GM04503 (cell line): ENCODE measurements around the gene OSTN.
"Not testable (repeated sequence)": the region's sequence is repeated elsewhere in the genome, so short reads cannot be mapped to it uniquely, and the experiment has no call there.

Source experiments
- DNase-seq: peaks from one replicate; pipeline ENCODE4 v3.0.0-alpha.2; 2012; ENCODE audit warnings: low read depth

The OSTN gene

DNA sequence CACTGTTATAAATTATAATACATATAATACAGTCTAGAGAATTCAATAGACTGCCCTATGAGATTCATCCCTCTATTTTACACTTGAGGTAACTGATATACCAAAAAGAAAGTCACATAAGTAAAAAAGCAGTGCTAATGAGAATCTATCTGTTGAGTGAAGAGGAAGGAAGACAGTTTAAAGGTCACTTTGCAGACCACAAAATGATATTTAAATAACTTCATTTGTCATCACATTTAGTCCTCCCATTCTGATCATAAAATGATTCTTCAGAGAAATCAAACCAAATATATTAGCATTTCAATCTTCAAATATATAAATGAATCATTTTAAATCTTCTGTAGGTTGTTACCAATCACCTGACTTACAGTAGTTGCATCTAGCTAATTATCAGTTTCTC is 69.7 kb downstream of the OSTN start:
- DNase-seq: no peak

GRCh38 chr3:191269289-191270085 is 70.4 kb downstream of the OSTN start:
- DNase-seq: no peak

DNA sequence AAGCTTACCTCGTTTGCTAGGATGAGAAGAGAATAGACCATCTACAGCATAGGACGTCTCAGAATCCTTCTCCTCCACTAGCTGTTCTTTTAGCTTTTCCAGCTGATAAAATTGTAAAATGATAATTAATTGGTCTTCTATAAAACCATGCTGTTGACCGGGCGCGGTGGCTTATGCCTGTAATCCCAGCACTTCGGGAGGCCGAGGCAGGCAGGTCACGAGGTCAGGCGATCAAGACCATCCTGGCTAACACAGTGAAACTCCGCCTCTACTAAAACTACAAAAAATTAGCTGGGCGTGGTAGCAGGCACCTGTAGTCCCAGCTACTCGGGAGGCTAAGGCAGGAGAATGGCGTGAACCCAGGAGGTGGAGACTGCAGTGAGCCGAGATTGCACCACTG is 76.2 kb downstream of the OSTN start:
- DNase-seq: not testable (repeated sequence)

GRCh38 chr3:191275751-191276150 is 76.7 kb downstream of the OSTN start:
- no peak for DNase-seq

GRCh38 chr3:191280111-191280510 is 81.1 kb downstream of the OSTN start:
- no peak for DNase-seq

DNA sequence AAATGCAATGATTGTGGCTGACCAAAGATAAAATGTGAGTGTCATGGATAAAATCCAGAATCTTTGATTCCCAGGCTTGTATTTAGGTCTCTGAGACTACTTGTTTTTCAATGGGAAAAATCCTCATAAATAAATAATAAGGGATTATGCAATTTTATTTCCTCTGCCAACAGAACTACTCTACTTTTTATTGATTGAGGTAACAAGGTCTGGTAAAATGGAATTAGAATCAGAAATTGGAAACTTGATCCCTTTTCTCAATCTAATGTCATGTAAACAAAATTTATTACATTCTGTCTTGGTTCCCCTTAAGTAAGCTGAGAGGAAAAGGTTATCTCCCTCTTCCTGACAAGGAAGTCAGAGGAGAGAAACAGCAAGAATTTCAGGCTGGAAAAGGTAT is 81.8 kb downstream of the OSTN start:
- DNase-seq: no peak

DNA sequence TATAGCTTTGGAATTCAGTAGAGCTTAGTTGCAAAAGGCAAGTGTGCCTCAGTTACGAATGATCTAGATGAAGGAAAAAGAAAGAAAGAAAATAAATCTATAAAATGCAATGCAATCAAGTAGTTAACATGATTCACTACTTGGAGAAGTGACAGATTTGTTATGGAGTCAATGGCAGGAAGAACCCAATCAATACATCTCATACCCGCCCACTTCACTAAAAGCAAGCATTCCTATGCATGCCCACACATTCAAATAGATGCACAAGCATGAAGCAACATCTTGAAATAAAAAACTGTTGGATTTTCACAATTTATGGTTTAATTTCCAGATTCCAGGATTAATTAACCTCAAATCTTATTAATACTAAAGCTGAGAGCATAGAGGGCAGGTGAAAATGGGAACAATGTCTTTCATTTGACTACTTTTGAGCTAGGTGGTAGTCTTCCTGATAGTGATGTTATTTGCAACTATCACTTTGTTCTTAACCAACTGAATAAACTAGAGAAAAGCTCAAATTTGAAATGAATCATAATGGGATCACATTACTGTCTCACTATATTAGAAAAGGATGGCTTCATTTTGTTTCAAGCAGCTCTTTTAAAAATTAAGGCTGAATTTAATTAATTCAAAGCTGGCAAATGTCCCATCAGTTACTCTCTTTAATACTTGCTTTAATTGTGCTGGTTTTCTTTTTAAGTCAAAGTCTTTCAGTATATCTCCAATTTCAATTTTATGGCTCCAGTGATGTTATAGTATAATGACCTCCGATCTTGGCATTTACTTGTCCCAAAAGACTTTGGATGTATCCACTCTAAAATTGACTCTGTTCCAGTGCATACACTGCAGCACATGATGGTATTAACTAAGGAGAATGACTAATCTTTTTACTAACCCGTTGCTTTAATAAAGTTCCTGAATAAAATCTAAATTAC is 83.5 kb downstream of the OSTN start:
- DNase-seq: no peak

- DNase-seq: no peak
These were observed 84.4 kb downstream of the OSTN start for GRCh38 chr3:191283400-191283799.

- DNase-seq: peak; percentile 13
These were observed 91.4 kb downstream of the OSTN start for GRCh38 chr3:191290311-191291025.

DNA sequence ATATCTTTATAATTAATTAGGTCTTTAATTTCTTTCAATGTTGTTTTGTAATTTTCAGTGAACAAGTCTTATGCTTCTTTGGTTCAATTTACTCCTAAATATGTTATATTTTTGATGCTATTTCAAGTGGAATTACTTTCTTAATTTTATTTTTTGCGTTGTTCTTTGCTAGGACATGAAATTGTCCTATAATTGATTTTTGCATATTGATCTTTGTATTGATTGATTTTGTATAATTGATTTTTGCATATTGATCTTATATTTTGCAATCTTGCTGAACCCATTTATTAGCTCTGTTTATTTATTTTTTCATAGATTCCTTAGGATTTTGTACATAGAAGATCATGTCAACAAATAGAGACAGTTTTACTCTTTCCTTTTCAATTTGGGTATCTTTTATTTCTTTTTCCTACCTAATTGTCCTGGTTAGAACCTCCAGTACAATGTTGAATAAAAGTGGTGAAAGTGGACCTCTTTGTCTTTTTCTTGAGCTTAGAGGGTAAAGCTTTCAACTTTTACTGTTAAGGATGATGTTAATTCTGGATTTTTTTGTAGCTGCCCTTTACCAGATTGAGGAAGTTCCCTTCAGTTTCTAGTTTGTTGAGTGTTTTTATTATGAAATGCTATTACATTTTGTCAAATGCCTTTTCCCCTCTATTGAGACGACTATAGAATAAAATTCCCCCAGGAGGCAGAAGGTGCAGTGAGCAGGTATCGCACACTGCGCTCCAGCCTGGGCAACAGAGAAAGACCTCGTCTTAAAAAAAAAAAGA is 93.4 kb downstream of the OSTN start:
- no peak for DNase-seq

DNA sequence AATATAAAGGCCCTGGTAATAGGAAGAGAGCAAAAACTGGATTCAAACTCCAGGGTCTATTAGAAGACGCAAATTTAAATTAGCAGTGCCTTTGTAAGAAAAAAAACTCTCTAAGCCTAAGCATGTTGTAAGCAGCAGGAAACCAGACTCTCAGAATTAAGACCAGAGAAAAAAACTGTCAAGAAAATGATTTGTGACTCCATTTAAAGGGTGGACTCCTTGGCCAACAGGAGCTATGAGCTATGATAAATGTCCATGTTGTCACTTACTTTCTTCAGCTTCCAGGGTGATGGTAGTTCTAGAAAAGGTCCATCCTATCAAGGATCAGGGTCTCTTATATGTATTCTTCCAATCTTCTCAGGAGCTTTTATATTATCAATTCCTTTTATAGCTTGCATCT is 95.2 kb downstream of the OSTN start:
- no peak for DNase-seq

- no peak for DNase-seq
These were observed 97.0 kb downstream of the OSTN start for GRCh38 chr3:191296041-191296541.

- DNase-seq: no peak
These were observed 99.8 kb downstream of the OSTN start for GRCh38 chr3:191298846-191299245.

GRCh38 chr3:191300422-191300821 is 101.4 kb downstream of the OSTN start:
- no peak for DNase-seq

- no peak for DNase-seq
These were observed 102.0 kb downstream of the OSTN start for GRCh38 chr3:191301017-191301416.

DNA sequence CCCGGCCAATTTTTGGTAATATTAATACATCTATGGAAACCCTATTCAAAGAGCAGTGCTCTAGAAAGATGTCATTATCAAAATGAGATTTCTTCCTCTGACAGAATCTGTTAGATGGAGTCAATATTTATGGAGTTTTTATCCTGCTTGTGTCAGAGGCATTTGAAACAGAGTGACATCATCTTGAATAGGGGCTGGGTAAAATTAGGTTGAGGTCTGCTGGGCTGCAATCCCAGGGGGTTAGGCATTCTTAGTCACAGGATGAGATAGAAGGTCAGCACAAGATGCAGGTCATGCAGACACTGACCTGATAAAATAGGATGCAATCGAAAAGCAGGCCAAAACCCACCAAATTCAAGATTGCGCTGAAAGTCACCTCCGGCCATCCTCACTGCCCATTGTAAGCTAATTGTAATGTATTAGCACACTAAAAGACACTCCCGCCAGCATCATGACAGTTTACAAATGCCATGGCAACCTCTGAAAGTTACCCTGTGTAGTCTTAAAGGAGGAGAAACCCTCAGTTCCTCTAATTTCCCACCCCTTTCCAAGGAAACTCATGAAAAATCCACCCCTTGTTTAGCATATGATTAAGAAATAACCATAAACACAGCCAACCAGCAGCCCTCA is 102.9 kb downstream of the OSTN start:
- no peak for DNase-seq

GRCh38 chr3:191302451-191302850 is 103.4 kb downstream of the OSTN start:
- DNase-seq: no peak

- no peak for DNase-seq
These were observed 104.6 kb downstream of the OSTN start for GRCh38 chr3:191303596-191303995.

GRCh38 chr3:191306428-191306827 is 107.4 kb downstream of the OSTN start:
- DNase-seq: no peak

GRCh38 chr3:191307341-191307740 is 108.3 kb downstream of the OSTN start:
- no peak for DNase-seq

GRCh38 chr3:191313296-191313695 is 114.3 kb downstream of the OSTN start:
- no peak for DNase-seq
